Limb (tissue), 2 donors: Measurements from ENCODE around the gene ADAMTSL1.

Experiments
- DNase-seq, 2 donors: peaks; one replicate each; pipeline ENCODE4 v3.0.0-alpha.2; 2016; ENCODE audit errors: extremely low spot score in 2 of 2

ADAMTSL1 gene

GRCh38 chr9:18555105-18555883 is 81.3 kb downstream of the ADAMTSL1 start:
- DNase-seq: no peak

- no peak for DNase-seq
Measured at GRCh38 chr9:18564018-18564880, 90.3 kb downstream of the ADAMTSL1 start.

GRCh38 chr9:18566121-18566520 is 92.2 kb downstream of the ADAMTSL1 start:
- DNase-seq: no peak

- no peak for DNase-seq
Measured at GRCh38 chr9:18568973-18569372, 95.0 kb downstream of the ADAMTSL1 start.

- DNase-seq: no peak
Measured at GRCh38 chr9:18569941-18570630, 96.1 kb downstream of the ADAMTSL1 start.

- DNase-seq: no peak
Measured at GRCh38 chr9:18573021-18573556, 99.1 kb downstream of the ADAMTSL1 start.

GRCh38 chr9:18575686-18576085 is 101.7 kb downstream of the ADAMTSL1 start:
- DNase-seq: no peak

GRCh38 chr9:18579536-18579935 is 105.6 kb downstream of the ADAMTSL1 start:
- DNase-seq: no peak

GRCh38 chr9:18580151-18580550 is 106.2 kb downstream of the ADAMTSL1 start:
- no peak for DNase-seq

- DNase-seq: no peak
Measured at GRCh38 chr9:18585996-18586395, 112.0 kb downstream of the ADAMTSL1 start.

- DNase-seq: no peak
Measured at GRCh38 chr9:18588002-18588401, 114.0 kb downstream of the ADAMTSL1 start.

GRCh38 chr9:18591261-18591660 is 117.3 kb downstream of the ADAMTSL1 start:
- DNase-seq: no peak

- no peak for DNase-seq
Measured at GRCh38 chr9:18594837-18595236, 120.9 kb downstream of the ADAMTSL1 start.

- DNase-seq: no peak
Measured at GRCh38 chr9:18595597-18595996, 121.6 kb downstream of the ADAMTSL1 start.

- DNase-seq: no peak
Measured at GRCh38 chr9:18596920-18597319, 123.0 kb downstream of the ADAMTSL1 start.

GRCh38 chr9:18598969-18599368 is 125.0 kb downstream of the ADAMTSL1 start:
- DNase-seq: no peak

GRCh38 chr9:18601026-18601425 is 127.1 kb downstream of the ADAMTSL1 start:
- DNase-seq: no peak

GRCh38 chr9:18601956-18602355 is 128.0 kb downstream of the ADAMTSL1 start:
- no peak for DNase-seq

- no peak for DNase-seq
Measured at GRCh38 chr9:18604767-18605730, 131.1 kb downstream of the ADAMTSL1 start.

- DNase-seq: peak; percentile 42 to 55
Measured at GRCh38 chr9:18605766-18606180, 131.8 kb downstream of the ADAMTSL1 start.

GRCh38 chr9:18606281-18606680 is 132.3 kb downstream of the ADAMTSL1 start:
- no peak for DNase-seq
